Ascending aorta (tissue), 2 donors: ENCODE measurements around the gene SPACA7. TPM values are rescaled to one million over a fixed set of nuclear protein-coding genes. Genes with fewer than 3 reads are reported as not detected.

Experiments
- DNase-seq, 2 donors: peaks; one replicate each; pipeline ENCODE4 v3.0.0-alpha.2; 2019; ENCODE audit warnings: low spot score in 2 of 2
- H3K27ac ChIP-seq, 2 donors: fragments of 200-600 bp; sonication (generic); one replicate each; pipeline ENCODE4 v1.5.1; 2016 to 2017; ENCODE audit warnings: mild to moderate bottlenecking in 1 of 2
- H3K27me3 ChIP-seq: fragments of 200-600 bp; sonication (generic); one replicate; pipeline ENCODE4 v1.5.1; 2017
- H3K36me3 ChIP-seq, 2 donors: fragments of 200-600 bp; sonication (generic); one replicate each; pipeline ENCODE4 v1.5.1; 2016
- H3K4me1 ChIP-seq, 2 donors: fragments of 200-600 bp; sonication (generic); one replicate each; pipeline ENCODE4 v1.5.1; 2016 to 2017; ENCODE audit warnings: mild to moderate bottlenecking in 1 of 2
- H3K4me3 ChIP-seq, 2 donors: fragments of 200-600 bp; sonication (generic); one replicate each; pipeline ENCODE4 v1.5.1; 2016 to 2017; ENCODE audit warnings: mild to moderate bottlenecking in 1 of 2
- H3K9me3 ChIP-seq, 2 donors: fragments of 200-600 bp; sonication (generic); one replicate each; pipeline ENCODE4 v1.5.1; 2016
- intact Hi-C: fragments of 100-400 bp; cut with DNase I; formaldehyde crosslinking; loops from one replicate; pipeline ENCODE4 v1.15.1; 2023
- total RNA-seq: library from RNA; depleted of rRNA; stranded (reverse); fragments of >200 nt; gene quantifications from one replicate; pipeline ENCODE4 v1.1.0, GENCODE V29; 2016
- TF ChIP-seq, protein P1 (sequence below), 3 experiments: fragments of 200-600 bp in 2 of 3; fragments of 450-650 bp in 1 of 3; sonication (generic) in 2 of 3; IDR thresholded peaks; one replicate each; pipeline ENCODE4 v1.5.1; 2016 to 2019; ENCODE audit warnings: antibody characterized with exemption in 3 of 3, mild to moderate bottlenecking in 1 of 3, moderate library complexity in 1 of 3

SPACA7 gene
- total RNA-seq, 1 donor from 2014 or later = not detected

- Histone ChIP-seq H3K27me3 (no peaks in the 10 kb centered on the region), H3K36me3 (no peaks in the 10 kb centered on the region), H3K9me3 (no peaks in the 10 kb centered on the region), H3K27ac (no peak overlapping the region), H3K4me3 (no peak overlapping the region), H3K4me1 (no peaks in the 10 kb centered on the region)
- TF ChIP-seq, protein P1, sequence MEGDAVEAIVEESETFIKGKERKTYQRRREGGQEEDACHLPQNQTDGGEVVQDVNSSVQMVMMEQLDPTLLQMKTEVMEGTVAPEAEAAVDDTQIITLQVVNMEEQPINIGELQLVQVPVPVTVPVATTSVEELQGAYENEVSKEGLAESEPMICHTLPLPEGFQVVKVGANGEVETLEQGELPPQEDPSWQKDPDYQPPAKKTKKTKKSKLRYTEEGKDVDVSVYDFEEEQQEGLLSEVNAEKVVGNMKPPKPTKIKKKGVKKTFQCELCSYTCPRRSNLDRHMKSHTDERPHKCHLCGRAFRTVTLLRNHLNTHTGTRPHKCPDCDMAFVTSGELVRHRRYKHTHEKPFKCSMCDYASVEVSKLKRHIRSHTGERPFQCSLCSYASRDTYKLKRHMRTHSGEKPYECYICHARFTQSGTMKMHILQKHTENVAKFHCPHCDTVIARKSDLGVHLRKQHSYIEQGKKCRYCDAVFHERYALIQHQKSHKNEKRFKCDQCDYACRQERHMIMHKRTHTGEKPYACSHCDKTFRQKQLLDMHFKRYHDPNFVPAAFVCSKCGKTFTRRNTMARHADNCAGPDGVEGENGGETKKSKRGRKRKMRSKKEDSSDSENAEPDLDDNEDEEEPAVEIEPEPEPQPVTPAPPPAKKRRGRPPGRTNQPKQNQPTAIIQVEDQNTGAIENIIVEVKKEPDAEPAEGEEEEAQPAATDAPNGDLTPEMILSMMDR (IDR thresholded peaks at IDR 0.05) = no peak
- intact Hi-C loops = no loop called here
- DNase-seq = no peak
These were observed 62.4 kb downstream of the SPACA7 start for GRCh38 chr13:112438515-112438914.

GRCh38 chr13:112441226-112441625 is 65.1 kb downstream of the SPACA7 start:
- H3K36me3 ChIP-seq = no peaks in the 10 kb centered on the region
- no peaks in the 10 kb centered on the region for H3K4me1 ChIP-seq
- intact Hi-C loops = loop anchor here (10.0 kb wide), 1 partner anchor 966 kb away; no protein-coding TSS in a partner anchor
- H3K27ac ChIP-seq = no peak overlapping the region
- TF ChIP-seq, protein P1 (IDR thresholded peaks at IDR 0.05) = no peak
- no peak for DNase-seq
- no peaks in the 10 kb centered on the region for H3K9me3 ChIP-seq
- H3K4me3 ChIP-seq = no peak overlapping the region
- no peaks in the 10 kb centered on the region for H3K27me3 ChIP-seq

DNA sequence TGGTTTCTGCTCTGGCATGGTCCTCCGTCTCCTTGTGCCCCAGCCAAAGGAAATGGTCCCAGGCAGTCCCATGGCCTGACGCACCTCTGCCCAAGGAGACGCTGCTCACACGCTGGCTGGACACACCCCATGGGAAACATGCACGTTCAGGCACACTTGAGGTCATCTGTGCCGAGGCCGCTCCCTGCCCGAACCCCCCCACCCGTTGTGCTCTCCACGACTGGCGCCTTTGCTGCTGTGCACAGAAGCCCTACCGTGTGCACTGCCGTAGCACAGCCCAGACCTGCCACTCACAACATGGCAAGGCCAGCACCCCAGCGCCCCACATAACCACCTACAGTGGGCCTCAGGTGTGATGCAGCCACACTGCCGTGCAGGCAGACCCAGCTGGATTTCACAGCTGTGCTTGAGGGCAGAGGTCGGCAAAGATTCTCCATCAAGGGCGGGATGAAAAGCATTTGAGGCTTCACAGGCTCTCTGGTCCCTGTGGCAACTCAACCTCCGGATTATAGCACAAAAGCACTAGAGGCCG is 65.7 kb downstream of the SPACA7 start:
- Histone ChIP-seq H3K36me3 (no peaks in the 10 kb centered on the region), H3K27ac (no peak overlapping the region), H3K4me3 (no peak overlapping the region), H3K4me1 (no peaks in the 10 kb centered on the region), H3K9me3 (no peaks in the 10 kb centered on the region), H3K27me3 (no peaks in the 10 kb centered on the region)
- no peak for DNase-seq
- TF ChIP-seq, protein P1 (IDR thresholded peaks at IDR 0.05) = no peak
- intact Hi-C loops = loop anchor here (10.0 kb wide), 1 partner anchor 967 kb away; no protein-coding TSS in a partner anchor

DNA sequence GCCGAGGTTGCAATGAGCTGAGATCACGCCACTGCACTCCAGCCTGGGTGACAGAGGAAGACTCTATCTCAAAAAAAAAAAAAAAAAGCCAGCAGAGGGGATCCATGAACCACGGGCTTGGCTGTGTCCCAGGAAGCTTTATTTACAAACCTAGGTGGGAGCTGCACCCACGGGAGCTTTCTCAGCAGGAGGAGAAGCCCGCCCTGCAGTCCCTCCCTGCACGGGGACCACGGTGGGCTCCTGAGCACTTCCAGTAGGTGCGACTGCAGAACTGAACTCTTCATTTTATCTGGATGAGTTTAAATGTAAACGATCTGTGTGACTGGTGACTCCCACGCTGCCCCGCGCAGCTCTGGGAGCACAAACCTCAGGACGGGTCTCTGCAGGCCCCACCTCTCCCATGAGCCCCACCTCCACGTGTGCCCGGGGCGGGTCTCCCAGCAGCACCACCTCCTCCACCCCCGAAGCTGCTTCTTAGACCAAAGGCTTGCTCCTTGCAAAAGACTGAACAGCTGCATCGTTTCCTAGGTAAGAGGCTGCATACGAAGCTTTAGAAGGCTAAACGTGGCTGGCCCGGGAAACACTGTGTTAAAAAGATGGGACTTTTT is 66.4 kb downstream of the SPACA7 start:
- TF ChIP-seq, protein P1 (IDR thresholded peaks at IDR 0.05) = no peak
- DNase-seq = no peak
- no peak overlapping the region for H3K4me3 ChIP-seq
- H3K4me1 ChIP-seq = no peaks in the 10 kb centered on the region
- intact Hi-C loops = loop anchor here (10.0 kb wide), 1 partner anchor 968 kb away; no protein-coding TSS in a partner anchor
- H3K27me3 ChIP-seq = no peaks in the 10 kb centered on the region
- H3K27ac ChIP-seq = no peak overlapping the region
- H3K36me3 ChIP-seq = no peaks in the 10 kb centered on the region
- H3K9me3 ChIP-seq = no peaks in the 10 kb centered on the region

DNA sequence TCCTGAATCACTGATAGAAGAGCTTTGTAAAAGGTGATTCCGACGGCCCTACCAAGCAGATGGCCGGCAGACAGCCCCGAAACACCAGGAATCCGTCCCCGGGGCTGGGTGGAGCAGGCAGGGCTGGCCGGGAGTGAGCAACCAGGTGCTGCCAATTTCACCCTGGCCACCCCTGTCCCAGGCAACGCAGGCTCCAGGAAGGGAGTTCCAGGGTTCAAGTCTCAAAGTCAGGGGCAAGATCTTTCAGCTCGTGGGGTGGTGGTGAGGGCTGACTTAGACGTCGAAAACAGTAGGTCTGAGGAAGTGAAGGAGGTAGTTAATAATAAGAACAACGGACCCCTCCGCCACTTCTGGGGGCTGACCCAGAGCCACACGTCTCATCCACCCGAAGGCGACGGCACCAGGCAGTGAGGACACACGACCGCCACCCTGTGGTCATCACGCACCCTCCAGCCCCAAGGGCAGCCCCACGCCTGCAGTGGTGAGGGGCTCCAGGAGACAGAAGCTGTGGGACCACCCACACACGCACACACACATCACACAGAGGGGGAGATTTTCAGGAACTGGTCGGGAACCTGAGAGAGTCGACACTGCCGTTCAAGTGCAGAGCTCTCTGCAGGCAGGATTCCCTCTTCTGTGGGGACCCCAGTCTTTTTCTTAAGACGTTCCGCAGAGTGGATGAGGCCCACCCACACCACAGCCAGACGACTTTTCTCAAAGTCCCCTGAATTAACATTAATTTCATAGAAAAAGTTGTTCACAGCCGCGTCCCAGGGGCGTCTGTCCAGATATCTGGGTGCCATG is 67.2 kb downstream of the SPACA7 start:
- H3K9me3 ChIP-seq = no peaks in the 10 kb centered on the region
- no peak overlapping the region for H3K4me3 ChIP-seq
- H3K36me3 ChIP-seq = no peaks in the 10 kb centered on the region
- no peaks in the 10 kb centered on the region for H3K27me3 ChIP-seq
- H3K27ac ChIP-seq = no peak overlapping the region
- TF ChIP-seq, protein P1 (IDR thresholded peaks at IDR 0.05) = no peak
- H3K4me1 ChIP-seq = no peaks in the 10 kb centered on the region
- intact Hi-C loops = loop anchor here (10.0 kb wide), 1 partner anchor 969 kb away; no protein-coding TSS in a partner anchor
- no peak for DNase-seq
